HepG2 (cell line): ENCODE results near the gene SPACDR. TPM values are rescaled to one million over a fixed set of nuclear protein-coding genes. Genes with fewer than 3 reads are reported as not detected.

Experiments
- HNF1A ChIP-seq, 2 experiments: sonication (generic) in 1 of 2; formaldehyde crosslinking in 1 of 2; IDR thresholded peaks; 2 replicates each; pipeline versions ENCODE4 v1.4.0 to v1.6.1; 2016 to 2020; ENCODE audit warnings: borderline replicate concordance in 1 of 2, low read depth in 1 of 2, mild to moderate bottlenecking in 1 of 2, missing genetic modification reagents in 1 of 2
- SETDB1 ChIP-seq: sonication (generic); formaldehyde crosslinking; IDR thresholded peaks from 2 replicates; pipeline ENCODE4 v1.5.1; 2020; ENCODE audit warnings: missing genetic modification reagents, mild to moderate bottlenecking, borderline replicate concordance
- ZNF235 ChIP-seq: sonication (generic); formaldehyde crosslinking; IDR thresholded peaks from 2 replicates; pipeline ENCODE4 v1.8.1; 2023; ENCODE audit warnings: mild to moderate bottlenecking, missing genetic modification reagents, borderline replicate concordance
- ZNF33A ChIP-seq: sonication (generic); formaldehyde crosslinking; IDR thresholded peaks from 2 replicates; pipeline ENCODE4 v1.5.1; 2020; ENCODE audit warnings: missing genetic modification reagents, mild to moderate bottlenecking, moderate library complexity, borderline replicate concordance
- polyA plus RNA-seq, 8 experiments: library from polyadenylated mRNA; depleted of rRNA in 3 of 8; stranded (reverse) in 7 of 8; unstranded in 1 of 8; fragments of >200 nt; fragmentation: Illumina TruSeq in 4 of 8; extraction: Trizol in 4 of 8; gene quantifications; 2 replicates each; pipeline versions ENCODE4 v1.2.1 to v1.2.3, GENCODE V29; 2011 to 2016; ENCODE audit warnings: low read depth in 4 of 8, missing spikeins in 1 of 8, mixed read lengths in 1 of 8; ENCODE audit not compliant: insufficient read depth in 1 of 8
- total RNA-seq, 5 experiments: library from RNA; depleted of rRNA; stranded (reverse); fragments of >200 nt; fragmentation: Illumina TruSeq; extraction: Trizol; gene quantifications; 2 replicates each; pipeline ENCODE4 v1.2.3, GENCODE V29; 2016; ENCODE audit warnings: low read depth in 1 of 5

Gene SPACDR
- total and polyA plus RNA-seq, 2 of the 13 experiments (the other 11 are each of a cell fraction or from before 2014, with no cell fraction given) = 0.41 TPM; not detected in 1

GRCh38 chr7:100406767-100407166, 57.3 kb downstream of the SPACDR start (continued):
- no peak for TF ChIP-seq HNF1A (IDR thresholded peaks at IDR 0.05; ENCODE audit: low read depth)
- TF ChIP-seq HNF1A (CRISPR knock-in tag; IDR thresholded peaks at IDR 0.05; ENCODE audit: borderline replicate concordance) = no peak
- TF ChIP-seq ZNF235 (CRISPR knock-in tag) = no peak
- no peak for TF ChIP-seq ZNF33A (CRISPR knock-in tag)
- no peak for TF ChIP-seq SETDB1

Other genes with a start within 250 kb of the SPACDR start
- not detected in 2 replicates for gene PVRIG, start 244.3 kb downstream of the SPACDR start, total RNA-seq (2016; rRNA removed; fragmentation: Illumina TruSeq; extraction: Trizol)
- not detected in 2 replicates for gene PVRIG, start 244.3 kb downstream of the SPACDR start, polyA plus RNA-seq (2011; rRNA removed)
- gene SPDYE3, start 156.6 kb downstream of the SPACDR start, total RNA-seq (2016; rRNA removed; fragmentation: Illumina TruSeq; extraction: Trizol) = not detected in 2 replicates
- gene SPDYE3, start 156.6 kb downstream of the SPACDR start, polyA plus RNA-seq (2011; rRNA removed) = not detected in 2 replicates
- gene PILRB, start 106.1 kb downstream of the SPACDR start, total RNA-seq (2016; rRNA removed; fragmentation: Illumina TruSeq; extraction: Trizol) = 5.6 and 16.6 TPM in 2 replicates
- gene PILRB, start 106.1 kb downstream of the SPACDR start, polyA plus RNA-seq (2011; rRNA removed) = 33.0 and 33.8 TPM in 2 replicates
- gene PILRA, start 90.8 kb downstream of the SPACDR start, total RNA-seq (2016; rRNA removed; fragmentation: Illumina TruSeq; extraction: Trizol) = 0.13 TPM in 1 of 2 replicates, not detected in the other
- gene PILRA, start 90.8 kb downstream of the SPACDR start, polyA plus RNA-seq (2011; rRNA removed) = 0.97 and 1.3 TPM in 2 replicates
- gene ZCWPW1, start 35.6 kb downstream of the SPACDR start, total RNA-seq (2016; rRNA removed; fragmentation: Illumina TruSeq; extraction: Trizol) = 2.5 and 2.6 TPM in 2 replicates
- 1.6 and 2.4 TPM in 2 replicates for gene ZCWPW1, start 35.6 kb downstream of the SPACDR start, polyA plus RNA-seq (2011; rRNA removed)
- gene MEPCE, start 34.4 kb downstream of the SPACDR start, total RNA-seq (2016; rRNA removed; fragmentation: Illumina TruSeq; extraction: Trizol) = 22.6 and 26.0 TPM in 2 replicates
- 12.3 and 12.7 TPM in 2 replicates for gene MEPCE, start 34.4 kb downstream of the SPACDR start, polyA plus RNA-seq (2011; rRNA removed)
- 16.7 and 24.8 TPM in 2 replicates for gene PPP1R35, start 27.8 kb downstream of the SPACDR start, total RNA-seq (2016; rRNA removed; fragmentation: Illumina TruSeq; extraction: Trizol)
- 26.4 and 29.0 TPM in 2 replicates for gene PPP1R35, start 27.8 kb downstream of the SPACDR start, polyA plus RNA-seq (2011; rRNA removed)
- gene TSC22D4, start 15.0 kb upstream of the SPACDR start, total RNA-seq (2016; rRNA removed; fragmentation: Illumina TruSeq; extraction: Trizol) = 6.3 and 7.7 TPM in 2 replicates
- 8.7 and 10.1 TPM in 2 replicates for gene TSC22D4, start 15.0 kb upstream of the SPACDR start, polyA plus RNA-seq (2011; rRNA removed)
- 0.15 TPM in 2 replicates for gene NYAP1, start 19.7 kb upstream of the SPACDR start, total RNA-seq (2016; rRNA removed; fragmentation: Illumina TruSeq; extraction: Trizol)
- 0.46 and 0.76 TPM in 2 replicates for gene NYAP1, start 19.7 kb upstream of the SPACDR start, polyA plus RNA-seq (2011; rRNA removed)
- gene AGFG2, start 74.9 kb upstream of the SPACDR start, total RNA-seq (2016; rRNA removed; fragmentation: Illumina TruSeq; extraction: Trizol) = 117 and 132 TPM in 2 replicates
- 125 and 127 TPM in 2 replicates for gene AGFG2, start 74.9 kb upstream of the SPACDR start, polyA plus RNA-seq (2011; rRNA removed)
- 0.15 TPM in 1 of 2 replicates, not detected in the other for gene SAP25, start 109.6 kb upstream of the SPACDR start, total RNA-seq (2016; rRNA removed; fragmentation: Illumina TruSeq; extraction: Trizol)
- 0.20 TPM in 2 replicates for gene SAP25, start 109.6 kb upstream of the SPACDR start, polyA plus RNA-seq (2011; rRNA removed)
- gene LRCH4, start 121.9 kb upstream of the SPACDR start, total RNA-seq (2016; rRNA removed; fragmentation: Illumina TruSeq; extraction: Trizol) = 2.9 and 7.0 TPM in 2 replicates
- 9.3 and 11.1 TPM in 2 replicates for gene LRCH4, start 121.9 kb upstream of the SPACDR start, polyA plus RNA-seq (2011; rRNA removed)
- 0.13 and 0.20 TPM in 2 replicates for gene FBXO24, start 122.1 kb upstream of the SPACDR start, total RNA-seq (2016; rRNA removed; fragmentation: Illumina TruSeq; extraction: Trizol)
- 0.31 and 0.55 TPM in 2 replicates for gene FBXO24, start 122.1 kb upstream of the SPACDR start, polyA plus RNA-seq (2011; rRNA removed)
- gene PCOLCE, start 138.1 kb upstream of the SPACDR start, total RNA-seq (2016; rRNA removed; fragmentation: Illumina TruSeq; extraction: Trizol) = 3.9 and 16.0 TPM in 2 replicates
- gene PCOLCE, start 138.1 kb upstream of the SPACDR start, polyA plus RNA-seq (2011; rRNA removed) = 5.3 and 6.9 TPM in 2 replicates
- gene MOSPD3, start 148.3 kb upstream of the SPACDR start, total RNA-seq (2016; rRNA removed; fragmentation: Illumina TruSeq; extraction: Trizol) = 6.1 and 7.6 TPM in 2 replicates
- gene MOSPD3, start 148.3 kb upstream of the SPACDR start, polyA plus RNA-seq (2011; rRNA removed) = 8.6 and 8.8 TPM in 2 replicates
- gene TFR2, start 177.3 kb upstream of the SPACDR start, total RNA-seq (2016; rRNA removed; fragmentation: Illumina TruSeq; extraction: Trizol) = 12.5 and 36.9 TPM in 2 replicates
- 64.2 and 122 TPM in 2 replicates for gene TFR2, start 177.3 kb upstream of the SPACDR start, polyA plus RNA-seq (2011; rRNA removed)
- gene ACTL6B, start 192.2 kb upstream of the SPACDR start, total RNA-seq (2016; rRNA removed; fragmentation: Illumina TruSeq; extraction: Trizol) = not detected in 2 replicates
- gene ACTL6B, start 192.2 kb upstream of the SPACDR start, polyA plus RNA-seq (2011; rRNA removed) = not detected in 2 replicates
- gene GNB2, start 209.5 kb upstream of the SPACDR start, total RNA-seq (2016; rRNA removed; fragmentation: Illumina TruSeq; extraction: Trizol) = 48.3 and 64.3 TPM in 2 replicates
- 67.1 and 82.0 TPM in 2 replicates for gene GNB2, start 209.5 kb upstream of the SPACDR start, polyA plus RNA-seq (2011; rRNA removed)
- 6.4 and 16.1 TPM in 2 replicates for gene GIGYF1, start 230.0 kb upstream of the SPACDR start, total RNA-seq (2016; rRNA removed; fragmentation: Illumina TruSeq; extraction: Trizol)
- gene GIGYF1, start 230.0 kb upstream of the SPACDR start, polyA plus RNA-seq (2011; rRNA removed) = 7.6 and 10.2 TPM in 2 replicates
- gene POP7, start 241.9 kb upstream of the SPACDR start, total RNA-seq (2016; rRNA removed; fragmentation: Illumina TruSeq; extraction: Trizol) = 91.1 and 91.5 TPM in 2 replicates
- gene POP7, start 241.9 kb upstream of the SPACDR start, polyA plus RNA-seq (2011; rRNA removed) = 63.9 and 70.6 TPM in 2 replicates